OCI-LY3 (cell line): ENCODE data around the gene PDE4D.

Source experiments
- H2AFZ ChIP-seq: fragments of 200-600, 300-600 bp; shearing (Covaris generic); 2 replicates; pipeline ENCODE4 v1.6.0; 2014; ENCODE audit warnings: antibody characterized with exemption, low read depth, low read length
- H3K27ac ChIP-seq: fragments of 200-600, 300-600 bp; sonication (generic); 2 replicates; pipeline ENCODE4 v1.5.1; 2014; ENCODE audit warnings: mild to moderate bottlenecking, low read length, moderate library complexity, mixed read lengths
- H3K27me3 ChIP-seq: fragments of 200-600, 300-600 bp; sonication (generic); 2 replicates; pipeline ENCODE4 v1.6.1; 2014; ENCODE audit warnings: low read depth, low read length, mixed read lengths
- H3K36me3 ChIP-seq: fragments of 200-600, 300-600 bp; sonication (generic); replicated peaks from 2 replicates; pipeline ENCODE3; 2014; ENCODE audit warnings: low read depth, low read length, mixed read lengths
- H3K4me1 ChIP-seq: fragments of 300-600, 200-600 bp; sonication (generic); 2 replicates; pipeline ENCODE4 v1.6.1; 2014; ENCODE audit warnings: low read length, mixed read lengths
- H3K4me2 ChIP-seq: fragments of 200-600, 300-600 bp; sonication (generic); 2 replicates; pipeline ENCODE4 v1.6.1; 2014; ENCODE audit warnings: low read length, mixed read lengths
- H3K4me3 ChIP-seq: fragments of 300-600, 200-600 bp; sonication (generic); 2 replicates; pipeline ENCODE4 v1.5.1; 2014; ENCODE audit warnings: antibody characterized with exemption, mild to moderate bottlenecking, low read length, moderate library complexity
- H3K79me2 ChIP-seq: fragments of 300-600, 200-600 bp; shearing (Covaris generic); 2 replicates; pipeline ENCODE4 v1.6.1; 2014; ENCODE audit warnings: mild to moderate bottlenecking, low read length, mixed read lengths
- H3K9ac ChIP-seq: fragments of 300-600, 200-600 bp; shearing (Covaris generic); 2 replicates; pipeline ENCODE4 v1.6.0; 2014; ENCODE audit warnings: mild to moderate bottlenecking, low read length, moderate library complexity
- H3K9me3 ChIP-seq: fragments of 200-600, 300-600 bp; shearing (Covaris generic); 2 replicates; pipeline ENCODE4 v1.6.1; 2014; ENCODE audit warnings: low read length, mixed read lengths; ENCODE audit not compliant: insufficient read depth
- H4K20me1 ChIP-seq: fragments of 200-600, 300-600 bp; sonication (generic); 2 replicates; pipeline ENCODE4 v1.6.1; 2016; ENCODE audit warnings: low read length, mixed read lengths; ENCODE audit not compliant: insufficient read depth
- EZH2phosphoT487 ChIP-seq: fragments of 200-600 bp; shearing (Covaris generic); IDR thresholded peaks from 2 replicates; pipeline ENCODE4 v1.6.1; 2018; ENCODE audit warnings: antibody characterized with exemption, mixed run types, low read depth
- TF ChIP-seq, protein P1 (sequence below): fragments of 200-600, 300-600 bp; sonication (generic); IDR thresholded peaks from 2 replicates; pipeline ENCODE4 v1.5.1; 2014; ENCODE audit warnings: antibody characterized with exemption, low read length, low read depth

Gene PDE4D

DNA sequence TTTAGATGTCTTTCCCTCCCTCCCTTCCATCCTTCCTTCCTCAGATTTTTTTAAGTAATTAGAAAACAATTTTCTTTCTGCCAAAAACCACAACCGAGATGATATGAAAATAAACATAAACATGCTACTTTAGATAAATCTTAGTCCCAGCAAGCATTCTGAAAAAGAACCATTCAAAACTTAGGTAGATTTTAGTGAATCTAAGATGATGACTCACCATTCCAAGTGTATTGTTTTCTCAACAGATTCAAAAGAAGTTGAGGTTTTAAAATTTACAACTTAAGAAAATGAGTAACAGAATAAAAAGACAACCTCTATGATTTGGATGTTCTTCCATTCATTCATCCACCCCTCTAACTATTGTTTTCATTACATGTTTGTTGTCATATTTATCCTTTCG lies 465.1 kb downstream of the PDE4D start:
- H3K9me3 ChIP-seq, result no peaks in the 10 kb centered on the region
- no peaks in the 10 kb centered on the region for H3K36me3 ChIP-seq
- no peaks in the 10 kb centered on the region; the same call in 1 of the 2 replicates for H3K27me3 ChIP-seq
- no peak overlapping the region for H3K9ac ChIP-seq
- no peak overlapping the region for H3K4me2 ChIP-seq
- no peak overlapping the region for H3K4me3 ChIP-seq
- H3K27ac ChIP-seq, result no peak overlapping the region
- H3K79me2 ChIP-seq, result no peaks in the 10 kb centered on the region
- no peaks in the 10 kb centered on the region for H3K4me1 ChIP-seq
- H2AFZ ChIP-seq, result no peak overlapping the region
- TF ChIP-seq, protein P1, sequence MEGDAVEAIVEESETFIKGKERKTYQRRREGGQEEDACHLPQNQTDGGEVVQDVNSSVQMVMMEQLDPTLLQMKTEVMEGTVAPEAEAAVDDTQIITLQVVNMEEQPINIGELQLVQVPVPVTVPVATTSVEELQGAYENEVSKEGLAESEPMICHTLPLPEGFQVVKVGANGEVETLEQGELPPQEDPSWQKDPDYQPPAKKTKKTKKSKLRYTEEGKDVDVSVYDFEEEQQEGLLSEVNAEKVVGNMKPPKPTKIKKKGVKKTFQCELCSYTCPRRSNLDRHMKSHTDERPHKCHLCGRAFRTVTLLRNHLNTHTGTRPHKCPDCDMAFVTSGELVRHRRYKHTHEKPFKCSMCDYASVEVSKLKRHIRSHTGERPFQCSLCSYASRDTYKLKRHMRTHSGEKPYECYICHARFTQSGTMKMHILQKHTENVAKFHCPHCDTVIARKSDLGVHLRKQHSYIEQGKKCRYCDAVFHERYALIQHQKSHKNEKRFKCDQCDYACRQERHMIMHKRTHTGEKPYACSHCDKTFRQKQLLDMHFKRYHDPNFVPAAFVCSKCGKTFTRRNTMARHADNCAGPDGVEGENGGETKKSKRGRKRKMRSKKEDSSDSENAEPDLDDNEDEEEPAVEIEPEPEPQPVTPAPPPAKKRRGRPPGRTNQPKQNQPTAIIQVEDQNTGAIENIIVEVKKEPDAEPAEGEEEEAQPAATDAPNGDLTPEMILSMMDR, result no peak
- no peak for TF ChIP-seq EZH2phosphoT487
- H4K20me1 ChIP-seq, result no peaks in the 10 kb centered on the region

DNA sequence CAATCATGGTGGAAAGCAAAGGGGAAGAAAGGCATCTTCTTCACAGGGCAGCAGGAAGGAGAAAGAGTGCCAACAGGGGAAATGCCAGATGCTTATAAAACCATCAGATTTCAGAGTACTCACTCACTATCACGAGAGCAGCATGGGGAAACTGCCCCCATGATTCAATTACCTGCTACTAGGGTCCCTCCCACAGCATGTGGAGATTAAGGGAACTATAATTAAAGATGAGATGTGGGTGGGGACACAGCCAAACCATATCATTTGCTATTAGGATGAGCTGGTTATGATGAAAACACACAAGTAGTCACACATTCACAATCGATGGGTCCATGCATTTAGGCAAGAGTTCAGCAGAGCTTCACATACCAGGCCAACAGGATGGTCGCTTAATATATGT lies 469.0 kb downstream of the PDE4D start:
- H4K20me1 ChIP-seq, result no peaks in the 10 kb centered on the region
- H3K9me3 ChIP-seq, result no peaks in the 10 kb centered on the region
- TF ChIP-seq EZH2phosphoT487, result no peak
- TF ChIP-seq, protein P1, result no peak
- H3K27ac ChIP-seq, result no peak overlapping the region
- no peak overlapping the region for H2AFZ ChIP-seq
- H3K79me2 ChIP-seq, result no peaks in the 10 kb centered on the region
- H3K4me3 ChIP-seq, result no peak overlapping the region
- H3K36me3 ChIP-seq, result no peaks in the 10 kb centered on the region
- no peak overlapping the region for H3K9ac ChIP-seq
- H3K4me2 ChIP-seq, result no peak overlapping the region
- no peaks in the 10 kb centered on the region for H3K4me1 ChIP-seq
- H3K27me3 ChIP-seq, result no peaks in the 10 kb centered on the region

DNA sequence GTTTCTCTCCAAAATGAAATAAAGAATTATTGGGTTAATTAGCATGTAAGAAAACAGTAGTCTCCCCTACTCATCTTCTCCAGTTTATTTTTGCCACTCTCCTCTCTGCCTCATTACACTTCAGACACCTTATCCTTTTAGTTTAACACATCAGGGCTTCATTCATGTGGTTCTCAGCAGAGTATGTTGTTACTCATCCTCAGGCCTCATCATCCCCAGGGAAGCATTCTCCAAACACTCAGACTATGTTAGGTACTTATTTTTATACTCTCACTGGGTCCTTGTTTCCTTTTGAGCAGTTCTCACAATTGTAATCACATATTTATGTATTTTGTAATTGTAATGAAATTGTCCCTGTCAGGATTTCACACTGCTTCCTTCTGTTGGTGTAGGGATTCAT lies 470.5 kb downstream of the PDE4D start:
- H3K4me1 ChIP-seq, result no peaks in the 10 kb centered on the region

DNA sequence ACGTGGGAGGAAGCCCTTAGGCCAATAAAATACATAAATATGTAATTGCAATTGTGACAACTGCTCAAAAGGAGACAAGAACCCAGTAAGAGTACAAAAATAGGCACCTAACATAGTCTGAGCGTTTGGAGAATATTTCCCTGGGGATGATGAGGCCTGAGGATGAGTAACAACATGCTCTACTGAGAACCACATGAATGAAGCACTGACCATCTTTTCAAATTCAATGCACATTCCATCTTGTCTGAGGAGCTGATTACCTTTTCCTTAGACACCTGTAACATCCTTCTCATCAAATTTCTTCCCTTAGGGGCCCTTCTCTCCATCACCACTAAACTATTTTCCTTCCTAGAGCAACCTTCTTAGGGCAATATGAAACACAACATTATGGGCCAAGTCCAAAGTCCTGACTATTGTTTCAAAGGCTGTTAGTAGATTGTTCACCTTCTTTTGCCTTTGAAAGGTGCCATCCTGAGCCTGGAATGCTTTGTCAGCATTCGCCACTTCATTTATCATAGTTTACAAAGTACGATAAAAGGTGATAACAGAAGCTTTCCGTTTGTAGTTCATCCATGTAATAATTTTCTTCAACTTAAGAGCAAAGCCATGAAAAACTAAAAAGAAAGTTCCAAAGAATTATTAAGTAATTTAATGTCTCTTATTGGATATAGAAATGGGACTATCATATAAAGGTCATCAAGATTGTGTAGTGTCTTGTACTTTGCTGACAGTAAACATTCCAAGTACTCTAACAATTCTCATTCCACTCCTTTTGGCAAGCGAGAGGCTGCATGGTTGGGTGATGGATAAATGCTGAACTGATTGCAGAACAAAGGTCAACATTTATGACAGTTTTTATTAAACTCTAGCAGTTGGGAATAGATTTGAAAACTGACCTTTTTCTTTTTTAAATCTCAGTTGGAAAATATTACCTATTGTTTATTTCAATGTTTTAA lies 471.3 kb downstream of the PDE4D start:
- no peaks in the 10 kb centered on the region for H3K27me3 ChIP-seq
- no peak overlapping the region for H3K4me3 ChIP-seq
- H3K9ac ChIP-seq, result no peak overlapping the region
- H4K20me1 ChIP-seq, result no peaks in the 10 kb centered on the region
- no peaks in the 10 kb centered on the region for H3K9me3 ChIP-seq
- no peaks in the 10 kb centered on the region for H3K36me3 ChIP-seq
- H3K79me2 ChIP-seq, result no peaks in the 10 kb centered on the region
- H2AFZ ChIP-seq, result no peak overlapping the region
- H3K4me2 ChIP-seq, result no peak overlapping the region
- no peaks in the 10 kb centered on the region for H3K4me1 ChIP-seq
- no peak for TF ChIP-seq EZH2phosphoT487
- TF ChIP-seq, protein P1, result no peak
- no peak overlapping the region for H3K27ac ChIP-seq

More for the DNA sequence above, 470.5 kb downstream of the PDE4D start:
- Histone ChIP-seq H3K79me2 (no peaks in the 10 kb centered on the region), H3K4me3 (no peak overlapping the region), H3K4me2 (no peak overlapping the region), H3K9me3 (no peaks in the 10 kb centered on the region), H3K27me3 (no peaks in the 10 kb centered on the region), H4K20me1 (no peaks in the 10 kb centered on the region), H3K36me3 (no peaks in the 10 kb centered on the region), H2AFZ (no peak overlapping the region), H3K27ac (no peak overlapping the region), H3K9ac (no peak overlapping the region)
- TF ChIP-seq, protein P1, result no peak
- no peak for TF ChIP-seq EZH2phosphoT487
